Gastroesophageal sphincter (tissue), 4 donors: ENCODE results near the gene NR6A1. TPM values are rescaled to one million over a fixed set of nuclear protein-coding genes. Genes with fewer than 3 reads are reported as not detected.

Experiments
- ATAC-seq: fragments of 150-250 bp; one replicate; pipeline ENCODE4 v1.9.1; 2016; ENCODE audit warnings: mild to moderate bottlenecking, moderate library complexity
- H3K27ac ChIP-seq, 4 donors: fragments of 200-600 bp; sonication (generic) in 3 of 4; 1 replicate in 3 of 4; 2 replicates in 1 of 4; pipeline ENCODE4 v1.5.1; 2016 to 2019
- H3K27me3 ChIP-seq: fragments of 200-600 bp; sonication (generic); one replicate; pipeline ENCODE4 v1.5.1; 2019
- H3K36me3 ChIP-seq, 2 donors: fragments of 200-600 bp; sonication (generic); one replicate each; pipeline ENCODE4 v1.5.1; 2019; ENCODE audit warnings: control low read depth in 1 of 2
- H3K4me1 ChIP-seq, 3 donors: fragments of 200-600 bp; sonication (generic); 1 replicate in 2 of 3; 2 replicates in 1 of 3; pipeline ENCODE4 v1.5.1; 2016 to 2019; ENCODE audit warnings: control low read depth in 2 of 3
- H3K4me3 ChIP-seq, 2 donors: fragments of 200-600 bp; sonication (generic); one replicate each; pipeline ENCODE4 v1.5.1; 2019; ENCODE audit warnings: mild to moderate bottlenecking in 1 of 2, moderate library complexity in 1 of 2
- H3K9me3 ChIP-seq, 3 donors: fragments of 200-600 bp; sonication (generic); one replicate each; pipeline ENCODE4 v1.5.1; 2017 to 2019; ENCODE audit warnings: control low read depth in 2 of 3
- CTCF ChIP-seq, 4 experiments: fragments of 200-600 bp in 2 of 4; fragments of 450-650 bp in 2 of 4; sonication (generic) in 1 of 4; IDR thresholded peaks; one replicate each; pipeline ENCODE4 v1.5.1; 2017 to 2019; ENCODE audit warnings: antibody characterized with exemption in 4 of 4, mild to moderate bottlenecking in 2 of 4, moderate library complexity in 2 of 4
- EP300 ChIP-seq: sonication (generic); formaldehyde crosslinking; IDR thresholded peaks from one replicate; pipeline ENCODE4 v1.6.1; 2017; ENCODE audit warnings: antibody characterized with exemption, mild to moderate bottlenecking
- POLR2A ChIP-seq, 2 donors: fragments of 450-650 bp; IDR thresholded peaks; one replicate each; pipeline ENCODE4 v1.6.1; 2017; ENCODE audit warnings: antibody characterized with exemption in 2 of 2, mild to moderate bottlenecking in 2 of 2, moderate library complexity in 1 of 2
- POLR2AphosphoS5 ChIP-seq: sonication (generic); formaldehyde crosslinking; IDR thresholded peaks from one replicate; pipeline ENCODE4 v1.6.1; 2017; ENCODE audit warnings: antibody characterized with exemption
- WGBS, 2 donors: methylation state at CpG; one replicate each; pipeline ENCODE4 v1.1.5; 2018; ENCODE audit warnings: low coverage in 1 of 2; 5-methylcytosine and 5-hydroxymethylcytosine counted together
- total RNA-seq, 4 donors: library from RNA; depleted of rRNA; stranded (reverse); fragments of >200 nt; gene quantifications; one replicate each; pipeline ENCODE4 v1.1.0, GENCODE V29; 2016

NR6A1 gene
- total RNA-seq, 4 donors from 2014 or later: 0.16 to 4.4 (median 0.62) TPM

- TF ChIP-seq POLR2AphosphoS5: no peak
- TF ChIP-seq CTCF (IDR thresholded peaks at IDR 0.05): no peak
- TF ChIP-seq POLR2A (IDR thresholded peaks at IDR 0.05): no peak
- no peak for TF ChIP-seq EP300
- Histone ChIP-seq H3K4me3 (no peak overlapping the region), H3K4me1 (no peaks in the 10 kb centered on the region), H3K27ac (no peak overlapping the region), H3K36me3 (no peaks in the 10 kb centered on the region), H3K27me3 (peaks cover 88% of the 10 kb centered on the region), H3K9me3 (no peaks in the 10 kb centered on the region)
- 90 to 91% methylated on average over 1 to 3 of the region's 8 CpGs for WGBS, 2 donors
- ATAC-seq: no peak
Observed at GRCh38 chr9:124488641-124489210, 282.4 kb downstream of the NR6A1 start.

GRCh38 chr9:124487260-124488182, 283.6 kb downstream of the NR6A1 start:
- H3K27ac ChIP-seq: no peak overlapping the region
- 33 to 38% methylated on average over 4 to 13 of the region's 40 CpGs for WGBS, 2 donors
- TF ChIP-seq POLR2AphosphoS5: no peak
- TF ChIP-seq POLR2A (IDR thresholded peaks at IDR 0.05): no peak
- no peak for TF ChIP-seq EP300
- TF ChIP-seq CTCF (IDR thresholded peaks at IDR 0.05): no peak
- no peak for ATAC-seq
- no peaks in the 10 kb centered on the region for H3K9me3 ChIP-seq
- no peaks in the 10 kb centered on the region for H3K36me3 ChIP-seq
- H3K27me3 ChIP-seq: peaks cover 81% of the 10 kb centered on the region
- H3K4me3 ChIP-seq: no peak overlapping the region
- no peaks in the 10 kb centered on the region for H3K4me1 ChIP-seq

GRCh38 chr9:124486778-124487259, 284.3 kb downstream of the NR6A1 start:
- no peak for ATAC-seq
- 21% methylated on average over 7 of the region's 17 CpGs; no CpG with 5 or more reads in 1 of the 2 donors for WGBS, 2 donors
- Histone ChIP-seq H3K9me3 (no peaks in the 10 kb centered on the region), H3K27me3 (peaks cover 81% of the 10 kb centered on the region), H3K4me3 (no peak overlapping the region), H3K36me3 (no peaks in the 10 kb centered on the region), H3K27ac (no peak overlapping the region), H3K4me1 (no peaks in the 10 kb centered on the region)
- TF ChIP-seq CTCF (IDR thresholded peaks at IDR 0.05) (no peak), EP300 (no peak), POLR2A (IDR thresholded peaks at IDR 0.05) (no peak), POLR2AphosphoS5 (no peak)

GRCh38 chr9:124485936-124486335, 285.2 kb downstream of the NR6A1 start:
- 60% methylated on average over 1 of the region's 15 CpGs; no CpG with 5 or more reads in 1 of the 2 donors for WGBS, 2 donors
- Histone ChIP-seq H3K27me3 (peaks cover 81% of the 10 kb centered on the region), H3K4me3 (no peak overlapping the region), H3K9me3 (no peaks in the 10 kb centered on the region), H3K27ac (no peak overlapping the region), H3K4me1 (no peaks in the 10 kb centered on the region), H3K36me3 (no peaks in the 10 kb centered on the region)
- TF ChIP-seq CTCF (IDR thresholded peaks at IDR 0.05) (no peak), EP300 (no peak), POLR2A (IDR thresholded peaks at IDR 0.05) (no peak), POLR2AphosphoS5 (no peak)
- ATAC-seq: no peak
